Measurements from ENCODE around the gene GRIA1.

The GRIA1 gene

DNA sequence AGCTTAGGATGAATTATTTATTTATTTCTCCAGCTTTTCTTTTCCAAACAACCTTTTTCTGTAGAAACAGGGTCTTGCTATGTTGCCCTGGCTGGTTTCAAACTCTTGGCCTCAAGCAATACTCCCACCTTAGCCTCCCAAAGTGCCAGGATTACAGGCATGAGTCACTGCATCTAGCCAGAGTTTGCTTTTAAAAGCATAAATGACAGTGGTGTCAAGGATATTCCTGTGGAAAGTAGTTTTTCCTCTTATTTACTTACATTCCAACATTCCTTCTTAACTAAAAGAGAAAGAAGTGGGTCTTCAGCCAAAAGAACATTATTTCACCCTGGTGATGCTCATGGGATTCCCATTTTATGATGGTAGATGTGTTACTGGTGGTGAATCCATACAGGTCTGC, 62.4 kb downstream of the GRIA1 start:
- no peak for DNase-seq

GRCh38 chr5:153555420-153556114, 65.1 kb downstream of the GRIA1 start:
- DNase-seq: no peak

DNA sequence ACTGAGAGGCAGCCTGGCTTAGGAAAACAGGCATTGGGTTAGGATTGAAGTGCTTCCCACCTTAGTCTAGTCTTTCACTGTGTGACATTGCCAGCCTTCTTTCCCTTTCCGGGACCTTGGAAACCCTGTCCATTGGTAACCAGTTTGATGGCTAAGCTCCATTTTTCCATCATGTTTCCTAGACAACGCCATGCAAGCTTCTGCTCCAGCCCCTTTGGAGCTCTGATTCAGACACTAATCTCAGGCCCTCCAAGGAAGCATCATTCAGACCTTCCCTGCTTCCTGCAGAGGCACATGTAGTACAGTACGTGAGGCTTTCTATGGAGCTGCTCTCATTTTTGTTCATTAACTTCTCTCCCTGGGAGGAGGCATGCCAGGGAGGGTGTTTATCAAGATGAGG, 68.5 kb downstream of the GRIA1 start:
- DNase-seq: no peak

DNA sequence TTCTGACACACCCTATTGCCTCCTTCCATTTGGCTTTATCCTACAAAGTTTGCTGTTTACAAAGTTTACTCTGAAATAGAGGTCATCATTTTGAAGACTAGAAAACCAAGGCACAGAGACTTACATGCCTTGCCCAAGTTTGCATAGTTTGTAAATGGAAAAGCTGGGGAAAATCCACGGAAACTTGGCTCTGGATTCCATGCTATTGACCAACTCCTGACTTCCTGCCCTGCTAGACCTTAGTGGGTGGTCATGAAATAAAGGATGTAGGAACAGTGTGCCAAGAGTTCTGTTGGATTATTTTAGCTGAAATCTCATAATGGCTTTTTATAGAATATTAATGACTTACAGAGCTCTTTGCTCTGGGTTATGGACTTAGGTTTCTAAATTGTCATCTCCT, 69.5 kb downstream of the GRIA1 start:
- no peak for DNase-seq

DNA sequence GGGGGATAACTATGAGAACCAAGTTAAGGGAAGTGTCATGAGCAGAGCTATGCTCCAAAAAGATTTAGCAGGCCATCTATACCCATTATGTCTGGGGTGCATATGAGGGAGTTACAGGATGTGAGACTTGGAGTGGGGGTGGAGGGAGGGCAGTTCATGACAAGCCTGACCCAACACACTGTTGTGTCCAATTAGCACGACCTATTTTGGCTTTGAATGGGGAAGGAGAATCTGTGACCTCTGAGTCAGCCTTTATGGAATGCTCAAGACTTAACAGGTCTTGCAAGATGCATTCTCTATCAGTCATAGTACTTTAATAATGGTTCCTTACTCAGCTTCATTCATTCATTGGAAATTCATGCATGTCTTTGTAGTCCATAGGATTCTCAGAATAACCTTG, 71.7 kb downstream of the GRIA1 start:
- no peak for DNase-seq

DNA sequence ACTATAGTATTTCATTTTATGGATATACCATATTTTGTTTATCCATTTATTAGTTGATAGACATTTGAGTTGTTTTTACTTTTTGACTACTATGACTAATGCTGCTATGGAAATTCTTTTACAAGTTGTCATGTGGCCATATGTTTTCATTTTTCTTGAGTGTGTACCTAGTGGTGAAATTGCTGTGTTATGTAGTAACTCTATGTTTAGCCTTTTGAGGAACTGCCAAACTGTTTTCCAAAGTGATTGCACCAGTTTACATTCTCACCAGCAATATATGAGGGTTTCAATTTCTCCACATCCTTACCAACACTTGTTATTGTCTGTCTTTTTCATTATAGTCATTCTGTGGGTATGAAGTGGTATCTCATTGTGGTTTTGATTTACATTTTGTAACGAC, 75.4 kb downstream of the GRIA1 start:
- no peak for DNase-seq

DNA sequence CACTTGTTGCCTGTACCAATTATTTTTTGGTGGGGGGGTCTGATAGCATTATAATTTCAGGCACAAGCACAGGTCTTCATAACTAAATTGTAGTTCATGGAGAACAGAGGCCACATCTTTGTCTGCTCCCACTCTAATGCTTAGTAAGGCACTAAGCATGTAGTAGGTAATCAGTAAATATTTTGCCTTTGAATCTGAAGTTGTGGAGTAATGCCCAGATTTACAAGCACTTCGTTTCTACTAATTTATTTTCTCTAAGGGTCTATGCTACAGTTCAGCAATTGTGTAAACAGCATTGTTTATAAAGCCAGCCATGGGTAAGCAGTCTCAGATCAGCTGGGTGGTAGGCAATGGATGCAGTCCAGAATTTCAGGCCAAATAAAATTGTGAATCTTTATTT, 78.6 kb downstream of the GRIA1 start:
- DNase-seq: no peak

GRCh38 chr5:153571162-153571561, 80.7 kb downstream of the GRIA1 start:
- DNase-seq: no peak

DNA sequence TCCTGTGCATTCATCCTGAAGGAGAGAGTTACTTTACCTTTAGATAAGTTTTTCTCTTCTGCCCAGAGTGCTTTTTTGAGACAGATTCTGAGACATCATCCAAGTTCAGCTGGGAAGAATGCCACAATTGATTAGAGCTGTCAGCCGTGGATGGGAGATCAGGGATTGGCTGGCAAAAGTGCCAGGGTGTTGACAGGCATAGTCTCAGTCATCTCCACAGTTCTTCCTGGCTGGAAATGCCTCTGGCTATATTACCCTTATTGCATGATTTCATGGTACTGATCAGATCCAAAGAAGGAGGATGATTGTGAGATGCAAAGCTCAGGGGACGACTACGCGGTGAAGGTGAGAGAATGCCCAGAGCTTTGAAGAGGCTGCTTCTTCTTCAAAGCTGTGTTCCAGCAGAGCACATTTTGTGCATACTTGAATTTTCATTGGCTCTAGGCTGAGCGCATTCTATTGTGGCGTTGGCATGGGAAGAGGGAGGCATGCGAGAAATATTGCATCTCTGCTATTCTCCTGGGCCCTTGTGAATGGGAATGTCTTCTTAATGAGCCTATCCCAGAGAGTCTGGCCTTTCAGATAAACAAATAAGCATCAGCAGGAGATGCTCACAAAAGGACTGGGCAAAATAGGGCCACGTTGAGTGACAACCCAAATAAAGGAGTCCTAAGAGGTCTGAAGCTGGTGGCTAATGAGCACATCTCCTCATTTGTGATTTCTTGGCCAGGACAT, 82.1 kb downstream of the GRIA1 start:
- no peak for DNase-seq

DNA sequence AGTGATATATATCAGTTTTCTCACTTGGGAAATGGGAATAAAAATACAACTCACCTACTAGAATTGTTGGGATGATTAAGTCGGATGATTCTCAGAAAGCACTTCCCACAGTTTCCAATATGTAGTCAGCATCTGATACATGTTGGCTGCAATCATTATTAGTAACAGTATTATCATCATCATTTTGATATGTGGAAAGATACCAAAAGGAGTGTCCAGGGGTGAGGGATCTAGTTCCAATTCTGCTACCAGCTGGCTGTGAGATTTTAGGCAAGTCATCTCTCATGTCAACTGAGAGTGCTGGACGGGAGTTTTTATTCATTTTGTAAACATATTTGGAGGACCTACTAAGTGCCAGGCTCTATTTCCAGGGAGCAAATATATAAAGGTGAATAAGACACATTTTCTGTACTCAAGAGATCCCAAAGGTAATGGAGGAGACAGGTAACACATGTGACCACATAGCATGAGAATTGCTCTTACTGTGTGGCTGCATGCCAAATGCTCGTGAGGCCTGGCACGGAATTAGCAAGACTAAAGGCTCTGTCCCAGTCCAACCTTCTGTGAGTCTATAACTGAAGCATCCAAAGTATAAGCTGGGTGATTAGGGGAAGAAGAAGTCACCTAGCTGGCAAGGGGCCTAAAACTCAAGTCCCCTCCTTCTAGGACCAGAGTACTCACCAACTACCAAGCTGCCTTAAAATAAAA, 83.0 kb downstream of the GRIA1 start:
- DNase-seq: peak; percentile 15

DNA sequence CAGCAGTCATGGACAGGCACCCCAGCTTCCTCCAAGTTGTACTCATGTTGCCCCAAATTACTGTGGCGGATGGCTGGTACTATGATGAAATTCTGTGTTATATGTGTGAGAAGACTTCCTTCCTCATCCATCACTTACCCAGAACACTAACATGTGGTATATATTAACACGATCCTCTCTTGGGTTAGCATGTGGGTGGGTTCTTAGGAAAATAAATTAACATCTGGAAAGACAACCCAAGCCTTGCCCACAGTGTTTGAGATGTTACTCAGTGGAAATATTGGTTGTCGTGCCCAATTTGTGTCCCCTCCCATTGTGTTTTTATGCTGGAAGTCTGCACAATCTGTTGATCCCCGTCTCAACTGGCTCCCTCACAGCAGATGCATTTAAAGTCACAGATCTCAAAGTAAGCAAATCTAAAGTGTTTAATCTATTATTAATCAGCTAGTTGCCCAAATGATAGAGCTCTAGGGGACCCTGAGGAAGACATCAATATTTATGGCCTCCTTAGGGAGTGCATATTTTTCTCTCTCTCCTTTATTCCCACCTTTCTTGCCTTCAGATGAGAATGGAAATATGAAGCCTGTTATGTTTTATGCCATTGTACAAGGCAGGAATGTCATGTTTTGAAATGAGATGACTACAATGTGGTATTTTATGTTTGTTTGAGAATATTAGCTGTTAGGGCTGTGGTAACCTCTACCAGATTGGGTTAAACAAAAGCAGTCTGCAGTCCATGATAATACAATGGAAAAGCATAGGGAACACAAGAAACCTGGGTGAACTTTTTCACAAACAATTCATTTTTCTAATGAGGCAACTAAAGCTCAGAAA, 93.9 kb downstream of the GRIA1 start:
- DNase-seq: no peak

DNA sequence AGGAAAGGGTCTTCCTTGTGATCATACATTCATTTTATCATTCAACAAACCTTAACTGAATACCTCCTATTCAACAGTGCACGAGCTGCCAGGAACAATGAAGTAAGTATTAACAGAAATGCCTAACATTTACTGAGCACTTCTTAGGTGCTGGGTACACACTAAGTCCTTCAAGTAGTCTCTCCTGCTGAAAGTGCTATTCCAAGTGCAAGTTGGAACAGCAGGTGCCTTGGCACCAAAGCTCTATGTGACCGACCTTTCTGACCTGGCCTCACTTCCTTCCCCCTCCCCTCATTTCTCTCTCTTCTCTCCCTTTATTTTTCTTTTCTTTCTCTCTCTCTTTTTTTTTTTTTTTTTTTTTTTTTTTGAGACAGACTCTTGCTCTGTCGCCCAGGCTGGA, 94.5 kb downstream of the GRIA1 start:
- DNase-seq: no peak

DNA sequence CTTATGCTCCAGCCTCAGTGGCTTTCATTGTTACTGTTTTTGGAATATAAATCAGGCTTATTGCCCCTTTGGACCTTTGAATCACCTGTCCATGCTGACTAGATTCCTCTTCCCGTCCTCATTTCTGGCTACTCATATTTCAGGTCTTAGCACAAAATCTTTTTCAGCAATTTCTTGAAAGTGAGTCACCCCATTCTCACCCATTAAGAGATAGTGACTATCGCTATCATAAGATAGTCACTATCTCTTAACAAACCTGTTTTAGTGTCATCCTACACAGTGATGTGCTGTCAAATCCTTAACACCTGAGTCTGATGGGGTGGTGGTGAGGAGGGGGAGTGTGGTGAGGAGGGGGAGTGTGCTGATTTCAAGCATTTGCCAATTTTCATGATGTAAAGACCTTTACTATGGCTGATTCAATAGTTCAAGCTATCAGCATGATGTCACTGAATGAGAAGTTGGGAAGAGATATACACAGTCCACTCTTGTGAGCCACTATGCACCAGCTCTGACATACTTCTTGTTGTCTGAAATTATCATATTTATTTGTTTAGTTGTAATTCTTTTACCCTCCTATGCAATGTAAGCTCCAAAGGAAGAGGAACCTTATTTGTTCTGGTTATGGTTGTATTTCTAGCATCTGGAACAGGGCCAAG, 95.3 kb downstream of the GRIA1 start:
- DNase-seq: no peak

DNA sequence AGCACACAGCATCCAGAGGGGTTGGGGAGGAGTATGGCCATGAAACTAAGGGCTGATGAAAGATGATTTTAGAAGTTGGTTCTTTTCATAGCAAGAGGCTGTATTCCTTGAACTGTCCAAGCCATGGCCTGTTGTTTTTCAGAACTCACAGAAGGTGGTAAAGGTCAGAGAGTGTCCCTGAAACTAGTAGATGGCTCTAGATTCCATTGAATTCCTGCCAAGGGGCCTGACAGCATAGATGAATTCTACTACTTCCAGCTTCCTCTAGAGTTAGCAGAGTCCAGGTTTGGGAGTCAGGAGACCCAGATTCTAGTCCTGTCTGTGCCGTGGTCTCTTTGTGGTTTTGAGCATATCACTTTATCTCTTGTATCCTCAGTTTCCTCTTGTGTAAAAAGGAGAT, 101.6 kb downstream of the GRIA1 start:
- no peak for DNase-seq

DNA sequence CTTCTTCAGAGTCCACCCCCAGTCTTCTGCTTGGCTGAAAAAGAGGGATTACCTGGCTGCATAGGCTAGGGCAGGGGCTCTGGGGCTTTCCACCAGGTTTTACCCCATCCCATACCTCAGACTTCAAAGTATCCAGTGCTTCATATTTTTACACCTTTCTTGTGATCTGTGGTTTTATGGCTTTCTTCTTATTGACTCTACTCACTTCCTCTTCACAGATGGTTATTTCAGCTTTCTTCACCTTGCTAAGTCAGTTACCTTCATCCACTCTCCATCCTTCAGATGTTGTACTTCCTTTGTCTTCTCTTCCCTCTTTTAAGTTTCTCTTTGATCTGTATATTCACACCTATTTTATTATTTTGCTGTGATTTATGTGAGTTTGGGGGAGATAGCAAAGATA, 104.3 kb downstream of the GRIA1 start:
- DNase-seq: no peak

- no peak for DNase-seq
Observed at GRCh38 chr5:153598099-153598498, 107.6 kb downstream of the GRIA1 start.

GRCh38 chr5:153601377-153601776, 110.9 kb downstream of the GRIA1 start:
- no peak for DNase-seq

DNA sequence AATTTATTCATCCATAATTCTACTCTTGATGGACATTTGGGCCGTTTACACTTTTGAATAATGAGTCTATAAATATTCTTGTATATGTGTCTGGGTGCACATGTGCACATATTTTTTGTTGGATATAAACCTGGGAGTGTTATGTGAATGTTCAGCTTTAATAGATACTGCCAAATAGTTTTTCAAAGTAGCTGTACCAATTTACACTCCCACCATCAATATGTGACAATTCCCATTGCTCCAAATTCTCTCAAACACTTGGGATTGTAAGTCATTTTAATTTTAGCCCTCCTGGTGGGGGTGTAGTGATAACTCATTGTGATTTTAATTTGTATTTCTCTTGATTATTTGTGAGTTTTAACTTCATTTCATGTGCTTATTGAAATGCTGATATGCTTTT, 114.9 kb downstream of the GRIA1 start:
- no peak for DNase-seq

DNA sequence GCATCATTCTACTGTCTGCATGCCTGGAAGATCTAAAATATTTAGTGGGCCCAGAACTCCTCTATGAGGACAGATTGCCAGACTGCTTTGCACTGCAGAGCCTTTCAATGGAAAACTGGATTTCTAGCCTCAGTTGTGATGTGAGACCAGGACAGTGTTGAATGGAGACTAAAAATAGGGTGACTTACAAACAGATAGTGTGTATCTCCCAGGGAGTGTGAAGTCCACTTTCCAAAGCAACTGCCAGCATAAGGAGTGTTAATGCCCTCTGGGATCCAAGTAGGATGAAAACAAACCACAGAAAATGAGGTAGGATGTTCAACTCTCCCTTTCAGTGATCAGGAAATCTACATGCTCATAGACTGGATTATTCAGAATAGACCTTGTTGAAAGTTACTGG, 119.5 kb downstream of the GRIA1 start:
- DNase-seq: no peak

DNA sequence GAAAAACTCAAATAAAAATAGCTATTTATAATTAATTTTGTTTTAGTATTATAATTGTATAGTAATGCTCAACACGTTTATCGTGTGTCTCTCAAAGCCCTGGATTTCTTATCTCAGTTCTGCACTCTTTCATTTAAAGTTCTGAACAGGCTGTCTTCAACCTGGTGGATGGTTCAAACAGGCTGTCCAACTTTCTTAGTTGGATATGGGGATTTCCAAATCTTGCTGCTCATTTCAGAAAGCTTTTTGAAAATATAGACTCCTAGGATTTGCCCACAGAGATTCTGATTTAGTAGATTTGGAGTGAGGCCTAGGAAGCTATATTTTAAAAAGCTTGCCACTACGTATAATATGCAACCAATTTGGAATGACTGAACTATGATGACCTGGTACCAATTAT, 120.3 kb downstream of the GRIA1 start:
- DNase-seq: no peak

DNA sequence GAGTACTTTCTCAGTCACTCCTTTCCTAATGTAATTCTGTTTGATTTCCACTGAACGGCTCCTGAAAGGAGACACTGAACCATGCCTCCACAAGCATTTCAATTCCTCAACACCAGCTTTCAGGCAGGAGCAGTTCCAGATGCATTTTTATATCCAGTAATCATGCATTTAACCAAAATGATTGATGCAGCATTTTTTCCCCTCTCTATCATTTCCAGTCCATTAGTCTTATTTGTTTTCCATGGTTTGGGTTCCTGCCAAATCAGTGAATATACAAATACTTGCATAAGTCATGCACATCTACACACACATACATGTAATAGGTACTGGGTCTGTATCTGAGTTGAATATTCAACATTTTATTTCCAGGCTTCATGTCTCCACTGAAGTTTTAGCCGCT, 122.7 kb downstream of the GRIA1 start:
- no peak for DNase-seq

GRCh38 chr5:153613672-153614071, 123.2 kb downstream of the GRIA1 start:
- no peak for DNase-seq

GRCh38 chr5:153617190-153617589, 126.7 kb downstream of the GRIA1 start:
- DNase-seq: no peak
